IPS DF 6.9 (cell line): ENCODE results near the gene KCNE4.

Source experiments
- DNase-seq: peaks from one replicate; pipeline ENCODE4 v3.0.0-alpha.2; 2013; ENCODE audit warnings: low read depth, low spot score
- H3K27ac ChIP-seq: one replicate; pipeline ENCODE4 v1.5.1; 2013; ENCODE audit warnings: low read length, control low read depth
- H3K27me3 ChIP-seq: 2 replicates; pipeline ENCODE4 v1.6.1; 2013; ENCODE audit warnings: mild to moderate bottlenecking, low read length; ENCODE audit not compliant: control insufficient read depth, insufficient read depth
- H3K36me3 ChIP-seq: 2 replicates; pipeline ENCODE4 v1.6.1; 2013; ENCODE audit warnings: low read length; ENCODE audit not compliant: control insufficient read depth, insufficient read depth
- H3K4me1 ChIP-seq: 2 replicates; pipeline ENCODE4 v1.6.1; 2013; ENCODE audit warnings: low read length; ENCODE audit not compliant: control insufficient read depth, insufficient read depth
- H3K4me3 ChIP-seq: 2 replicates; pipeline ENCODE4 v1.5.1; 2013; ENCODE audit warnings: mild to moderate bottlenecking, low read length
- H3K9me3 ChIP-seq: 2 replicates; pipeline ENCODE4 v1.6.1; 2013; ENCODE audit warnings: low read length, inconsistent platforms; ENCODE audit not compliant: control insufficient read depth, insufficient read depth
- WGBS: extraction: QIAGEN DNeasy Blood & Tissue Kit; methylation state at CpG from one replicate; pipeline ENCODE4 v1.1.7; 2013; ENCODE audit warnings: mixed read lengths, missing lambda C conversion rate; ENCODE audit not compliant: insufficient read length, insufficient coverage; 5-methylcytosine and 5-hydroxymethylcytosine counted together

The KCNE4 gene

GRCh38 chr2:223056701-223057418 is 4.9 kb downstream of the KCNE4 start:
- Histone ChIP-seq H3K36me3 (no peaks in the 10 kb centered on the region), H3K27me3 (no peaks in the 10 kb centered on the region), H3K27ac (no peak overlapping the region), H3K9me3 (no peaks in the 10 kb centered on the region), H3K4me3 (no peak overlapping the region), H3K4me1 (no peaks in the 10 kb centered on the region; the same call in 1 of the 2 replicates)
- no CpG with 5 or more reads among the region's 8 CpGs for WGBS
- DNase-seq, result no peak

GRCh38 chr2:223057569-223057968 is 5.6 kb downstream of the KCNE4 start:
- WGBS, result no CpG with 5 or more reads among the region's 4 CpGs
- Histone ChIP-seq H3K9me3 (no peaks in the 10 kb centered on the region), H3K36me3 (no peaks in the 10 kb centered on the region), H3K4me1 (no peaks in the 10 kb centered on the region), H3K4me3 (no peak overlapping the region), H3K27me3 (no peaks in the 10 kb centered on the region), H3K27ac (no peak overlapping the region)
- DNase-seq, result no peak

GRCh38 chr2:223058952-223059716 is 7.1 kb downstream of the KCNE4 start:
- Histone ChIP-seq H3K9me3 (no peaks in the 10 kb centered on the region), H3K4me1 (no peaks in the 10 kb centered on the region), H3K27me3 (no peaks in the 10 kb centered on the region), H3K27ac (no peak overlapping the region), H3K36me3 (no peaks in the 10 kb centered on the region), H3K4me3 (no peak overlapping the region)
- WGBS, result no CpG with 5 or more reads among the region's 2 CpGs
- DNase-seq, result no peak

- no peak overlapping the region for H3K4me3 ChIP-seq
Observed at GRCh38 chr2:223060201-223060825, 8.3 kb downstream of the KCNE4 start.

GRCh38 chr2:223062396-223062795 is 10.4 kb downstream of the KCNE4 start:
- Histone ChIP-seq H3K27ac (no peak overlapping the region), H3K27me3 (no peaks in the 10 kb centered on the region), H3K4me3 (no peak overlapping the region), H3K4me1 (no peaks in the 10 kb centered on the region), H3K9me3 (no peaks in the 10 kb centered on the region), H3K36me3 (no peaks in the 10 kb centered on the region)
- DNase-seq, result no peak
- WGBS, result no CpG with 5 or more reads among the region's 2 CpGs

More at GRCh38 chr2:223060201-223060825, 8.3 kb downstream of the KCNE4 start:
- no peaks in the 10 kb centered on the region for H3K9me3 ChIP-seq
- no peak overlapping the region for H3K27ac ChIP-seq
- no peaks in the 10 kb centered on the region for H3K4me1 ChIP-seq
- no peak for DNase-seq
- no CpG with 5 or more reads among the region's 4 CpGs for WGBS
- H3K27me3 ChIP-seq, result no peaks in the 10 kb centered on the region
- H3K36me3 ChIP-seq, result no peaks in the 10 kb centered on the region

GRCh38 chr2:223065107-223065506 is 13.1 kb downstream of the KCNE4 start:
- Histone ChIP-seq H3K4me3 (no peak overlapping the region), H3K27me3 (no peaks in the 10 kb centered on the region), H3K27ac (no peak overlapping the region), H3K36me3 (no peaks in the 10 kb centered on the region), H3K4me1 (no peaks in the 10 kb centered on the region), H3K9me3 (no peaks in the 10 kb centered on the region)
- WGBS, result no CpG with 5 or more reads among the region's 5 CpGs
- no peak for DNase-seq

- no CpG with 5 or more reads among the region's 5 CpGs for WGBS
- no peaks in the 10 kb centered on the region for H3K27me3 ChIP-seq
- H3K27ac ChIP-seq, result no peak overlapping the region
- no peaks in the 10 kb centered on the region for H3K9me3 ChIP-seq
- no peaks in the 10 kb centered on the region for H3K36me3 ChIP-seq
- no peak for DNase-seq
- H3K4me1 ChIP-seq, result no peaks in the 10 kb centered on the region
- H3K4me3 ChIP-seq, result no peak overlapping the region
Observed at GRCh38 chr2:223066721-223067120, 14.7 kb downstream of the KCNE4 start.

GRCh38 chr2:223068071-223068470 is 16.1 kb downstream of the KCNE4 start:
- no peak for DNase-seq
- Histone ChIP-seq H3K27ac (no peak overlapping the region), H3K4me3 (no peak overlapping the region), H3K9me3 (no peaks in the 10 kb centered on the region), H3K27me3 (no peaks in the 10 kb centered on the region), H3K36me3 (no peaks in the 10 kb centered on the region), H3K4me1 (no peaks in the 10 kb centered on the region)
- no CpG with 5 or more reads among the region's 2 CpGs for WGBS

GRCh38 chr2:223069465-223069864 is 17.5 kb downstream of the KCNE4 start:
- DNase-seq, result no peak
- no peaks in the 10 kb centered on the region for H3K36me3 ChIP-seq
- H3K4me3 ChIP-seq, result no peak overlapping the region
- no peaks in the 10 kb centered on the region for H3K9me3 ChIP-seq
- H3K4me1 ChIP-seq, result no peaks in the 10 kb centered on the region
- no peaks in the 10 kb centered on the region for H3K27me3 ChIP-seq
- H3K27ac ChIP-seq, result no peak overlapping the region
- no CpG with 5 or more reads among the region's 3 CpGs for WGBS

GRCh38 chr2:223069988-223070387 is 18.0 kb downstream of the KCNE4 start:
- no CpG with 5 or more reads among the region's 1 CpG for WGBS
- Histone ChIP-seq H3K4me1 (no peaks in the 10 kb centered on the region), H3K4me3 (no peak overlapping the region), H3K27ac (no peak overlapping the region), H3K36me3 (no peaks in the 10 kb centered on the region), H3K9me3 (no peaks in the 10 kb centered on the region), H3K27me3 (no peaks in the 10 kb centered on the region)
- no peak for DNase-seq
